ENCODE measurements around the gene VWDE. TPM values are rescaled to one million over a fixed set of nuclear protein-coding genes. Genes with fewer than 3 reads are reported as not detected.

The VWDE gene
- 3.3 and 5.1 TPM in 2 replicates for total RNA-seq

DNA sequence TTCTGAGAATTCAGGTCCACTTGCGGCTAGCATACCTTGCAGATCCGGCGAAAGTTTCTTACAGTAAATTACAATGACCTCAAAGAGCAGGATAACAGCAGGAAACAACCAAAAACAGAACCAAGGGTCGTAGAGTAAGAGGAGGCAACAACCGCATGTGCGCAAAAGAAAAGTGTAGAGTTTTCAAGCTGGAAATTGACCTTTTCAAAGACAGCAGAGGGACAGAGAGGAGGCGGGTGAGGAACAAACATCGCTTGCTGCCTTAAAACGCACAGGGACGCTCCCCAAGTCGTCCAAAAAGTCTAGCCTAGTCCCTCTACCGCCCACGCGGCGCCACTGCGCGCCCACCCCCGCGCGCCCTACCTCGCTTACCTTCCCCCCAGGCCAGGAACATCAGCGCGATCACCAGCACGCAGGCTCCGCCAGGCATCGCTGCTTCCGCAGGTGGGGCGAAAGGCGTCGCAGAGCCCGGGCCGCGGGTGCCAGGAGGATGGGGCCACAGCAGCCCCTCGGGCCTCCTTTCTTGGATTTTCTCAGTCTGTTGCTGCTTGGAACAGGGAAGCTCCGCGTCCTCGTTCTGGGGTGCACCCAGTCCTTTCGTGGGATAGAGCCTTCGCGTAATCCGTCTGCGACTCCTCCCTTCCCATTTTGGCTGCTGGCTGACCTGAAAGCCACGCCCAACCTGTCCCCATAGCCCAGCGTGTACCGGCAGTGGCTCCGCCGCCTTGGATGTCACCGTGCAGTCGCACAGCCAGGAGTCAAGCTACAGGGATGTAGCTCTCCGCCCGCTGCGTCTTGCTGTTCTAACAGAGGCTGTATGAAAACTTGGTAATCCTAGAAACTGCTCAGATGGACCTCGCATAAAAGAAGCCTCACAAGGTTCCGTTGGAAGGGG, at the start of gene VWDE:
VWDE (minus strand) TSS at position 579 of the 895 bp plus-strand sequence; CDS start at position 430, 149 bp downstream.

Other genes with a start within 250 kb of the VWDE start
- 57.5 and 58.9 TPM in 2 replicates for gene TMEM106B, start 192.6 kb downstream of the VWDE start, total RNA-seq
- gene SCIN, start 166.9 kb upstream of the VWDE start, total RNA-seq, result 0.37 and 0.42 TPM in 2 replicates